Activated T-cell treated with anti-CD3 and anti-CD28 coated beads for 1 hour (primary cell): ENCODE data around the gene SDCCAG8.
"Not testable (repeated sequence)": the region's sequence is repeated elsewhere in the genome, so short reads cannot be mapped to it uniquely, and the experiment has no call there.

Source experiments
- DNase-seq: peaks from one replicate; pipeline ENCODE4 v3.0.0-alpha.2; 2020; ENCODE audit warnings: low read depth

The SDCCAG8 gene

DNA sequence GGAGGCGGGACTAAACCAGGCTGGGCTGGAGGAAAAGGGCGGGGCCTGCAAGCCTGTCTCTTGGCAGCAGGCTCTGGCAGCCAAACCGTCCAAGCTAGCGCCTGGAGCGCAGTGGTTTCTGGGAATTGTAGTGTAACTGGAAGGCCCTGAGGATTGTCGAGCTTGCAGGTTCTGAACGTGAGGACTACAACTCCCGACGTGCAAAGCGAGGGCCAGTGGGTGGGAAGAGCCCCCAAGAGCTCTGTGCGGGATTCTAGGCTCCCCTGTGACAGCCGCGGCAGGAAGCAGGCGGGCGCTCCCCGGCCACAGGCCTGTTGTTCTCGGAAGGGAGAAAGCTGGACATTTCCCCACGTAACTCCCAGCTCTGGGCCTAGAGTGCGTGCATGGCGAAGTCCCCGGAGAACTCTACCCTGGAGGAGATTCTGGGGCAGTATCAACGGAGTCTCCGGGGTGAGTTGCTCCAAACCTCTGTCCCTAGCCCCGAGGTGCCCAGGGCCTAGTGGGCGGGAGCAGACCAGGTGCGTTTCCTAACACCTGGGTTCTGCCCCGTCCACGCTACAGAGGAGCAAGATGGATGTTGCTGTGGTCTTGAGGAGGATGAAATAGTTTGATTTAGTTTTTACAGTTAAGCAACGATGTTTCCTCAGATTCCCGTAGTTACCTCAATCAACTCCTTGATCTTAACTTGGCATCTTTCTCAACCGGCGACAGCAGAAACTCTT lies at the start of gene SDCCAG8:
SDCCAG8 (plus strand) TSS at position 251 of the 722 bp plus-strand sequence; CDS start at position 384, 133 bp downstream.
- peak; percentile 88 for DNase-seq

DNA sequence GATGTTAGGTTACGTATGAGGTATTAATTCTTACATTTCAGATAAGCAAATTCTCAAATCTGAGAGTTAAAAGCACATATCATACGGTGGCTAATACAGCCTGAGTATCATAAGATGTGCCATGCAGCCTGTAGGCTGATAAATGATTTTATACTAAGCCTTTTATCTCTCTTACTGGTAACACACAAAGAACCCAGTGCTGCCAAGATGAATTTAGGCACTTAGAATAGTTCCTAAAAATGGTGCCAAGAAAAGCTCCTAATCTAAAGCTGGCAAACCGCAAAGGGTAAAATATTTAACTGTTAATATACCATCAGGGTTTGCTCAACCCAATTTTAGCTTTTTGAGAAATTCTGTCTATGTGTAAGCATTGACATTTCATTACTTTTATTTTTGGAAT lies 43.9 kb upstream of the SDCCAG8 start:
- DNase-seq: not testable (repeated sequence)

DNA sequence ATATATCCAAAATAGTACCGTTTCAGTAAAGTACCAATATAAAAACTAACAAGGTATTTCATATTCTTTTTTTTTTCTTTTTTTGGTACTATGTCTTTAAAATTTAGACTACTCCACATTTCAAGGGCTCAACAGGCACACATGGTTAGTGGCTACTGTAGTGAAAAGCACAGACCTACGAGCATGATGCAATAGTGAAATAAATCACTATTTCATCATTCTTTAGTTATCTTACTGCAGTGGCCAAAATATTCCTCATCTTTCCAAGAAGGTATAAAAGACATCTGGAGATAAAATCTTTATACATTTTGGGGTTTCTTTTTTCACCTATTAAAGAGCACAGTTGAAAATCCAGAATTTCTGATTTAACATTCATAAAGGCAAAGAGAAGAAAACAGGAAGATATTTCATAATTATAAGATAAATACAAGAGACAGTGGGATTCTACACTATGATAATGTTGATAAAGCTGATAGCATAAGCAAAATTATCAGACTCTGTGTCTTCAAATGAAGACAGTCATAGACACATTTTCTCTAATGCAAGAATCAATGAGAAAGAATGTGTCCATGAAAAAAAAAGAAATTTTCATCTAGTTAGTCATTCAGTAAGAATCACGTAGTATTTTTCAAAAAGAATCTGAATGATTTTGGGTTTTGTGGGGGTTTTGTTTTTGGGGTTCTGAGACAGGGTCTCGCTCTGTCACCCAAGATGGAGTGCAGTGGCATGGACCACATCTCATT lies 42.6 kb upstream of the SDCCAG8 start:
- DNase-seq: no peak

DNA sequence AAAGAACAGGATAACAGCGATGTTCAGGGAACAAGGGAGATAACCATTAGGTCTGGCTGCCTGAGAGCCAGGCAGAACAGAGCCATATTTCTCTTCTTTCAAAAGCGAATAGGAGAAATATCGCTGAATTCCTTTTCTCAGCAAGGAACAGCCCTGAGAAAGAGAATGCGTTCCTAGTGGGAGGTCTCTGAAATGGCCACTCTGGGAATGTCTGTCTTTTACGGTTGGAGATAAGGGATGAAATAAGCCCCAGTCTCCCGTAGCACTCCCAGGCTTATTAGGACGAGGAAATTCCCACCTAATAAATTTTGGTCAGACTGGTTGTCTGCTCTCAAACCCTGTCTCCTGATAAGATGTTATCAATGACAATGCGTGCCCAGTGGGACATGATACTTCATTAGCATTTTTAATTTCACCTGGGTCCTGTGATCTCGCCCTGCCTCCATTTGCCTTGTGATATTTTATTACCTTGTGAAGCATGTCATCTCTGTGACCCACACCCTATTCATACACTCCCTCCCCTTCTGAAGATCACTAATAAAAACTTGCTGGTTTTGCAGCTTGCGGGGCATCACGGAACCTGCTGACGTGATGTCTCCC lies 40.5 kb upstream of the SDCCAG8 start:
- not testable (repeated sequence) for DNase-seq

DNA sequence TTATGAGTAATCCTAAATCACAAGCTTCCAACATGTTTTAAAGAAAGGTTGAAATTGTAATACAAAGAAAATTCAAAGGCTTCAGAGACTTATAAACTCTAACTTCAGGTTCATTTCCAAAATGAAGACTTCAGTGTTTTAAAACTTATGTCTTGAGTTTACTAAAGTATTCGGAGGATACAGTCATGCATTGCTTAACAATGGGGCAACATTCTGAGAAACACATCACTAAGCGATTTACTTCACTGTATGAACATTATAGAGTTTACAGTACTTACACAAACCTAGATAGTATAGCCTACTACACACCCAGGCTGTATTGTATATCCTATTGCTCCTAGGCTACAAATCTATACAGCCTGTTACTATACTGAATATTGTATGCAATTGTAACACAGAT lies 39.1 kb upstream of the SDCCAG8 start:
- DNase-seq: no peak

DNA sequence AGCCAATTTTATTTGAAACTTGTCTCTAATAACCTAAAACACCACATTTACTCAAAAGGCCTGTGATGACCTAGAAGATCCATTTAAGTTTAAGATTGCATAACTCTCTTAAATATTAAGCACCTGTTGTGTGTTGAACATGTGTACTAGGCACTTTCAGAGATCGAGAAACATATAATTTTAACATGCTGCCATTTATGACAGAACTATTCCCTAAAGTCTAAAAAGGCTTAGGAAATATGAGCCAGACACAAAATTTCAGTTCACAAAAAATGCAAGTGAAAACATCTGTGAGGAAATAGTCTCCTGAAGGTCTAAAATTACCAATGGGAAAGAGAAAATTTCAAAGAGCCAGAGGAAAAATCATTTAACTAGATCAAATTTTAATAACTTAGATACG lies 38.5 kb upstream of the SDCCAG8 start:
- DNase-seq: no peak

DNA sequence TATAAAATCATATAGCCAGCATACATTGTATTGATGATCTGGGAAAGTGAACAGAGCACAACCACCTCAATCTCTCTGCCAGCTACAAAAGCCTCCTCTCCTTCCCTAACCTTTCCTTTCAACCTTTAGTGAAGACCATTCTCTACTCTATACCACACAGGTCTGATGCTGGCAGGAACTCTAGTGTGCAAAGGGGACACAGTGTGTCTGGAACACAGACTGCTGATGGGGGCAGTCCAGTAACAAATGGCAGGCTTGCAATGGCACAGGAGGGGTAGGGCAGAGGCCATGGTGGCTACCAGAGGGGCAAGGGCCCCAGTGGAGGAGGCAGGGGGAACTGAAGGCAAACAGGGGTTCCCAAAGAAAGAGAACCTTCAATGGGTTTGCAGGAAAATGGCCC lies 37.8 kb upstream of the SDCCAG8 start:
- DNase-seq: no peak

DNA sequence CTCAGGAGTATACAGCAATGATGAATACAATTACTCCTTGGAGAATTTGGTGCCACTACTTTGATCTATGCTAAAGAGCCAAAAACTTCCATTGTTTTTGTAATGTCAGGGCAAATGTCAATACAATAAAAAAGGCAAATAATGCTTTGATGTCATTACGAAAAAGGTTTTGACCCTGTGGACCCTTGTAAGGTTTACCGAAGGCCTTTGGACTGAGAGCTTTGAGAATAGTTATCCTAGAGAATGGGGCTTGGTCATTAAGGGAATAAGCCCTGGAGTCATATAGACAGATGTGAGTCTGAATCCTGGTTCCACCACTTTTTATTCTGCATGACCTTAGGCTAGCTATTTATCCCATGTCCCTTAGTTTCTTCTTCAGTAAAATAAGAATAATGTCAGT lies 28.2 kb upstream of the SDCCAG8 start:
- no peak for DNase-seq

DNA sequence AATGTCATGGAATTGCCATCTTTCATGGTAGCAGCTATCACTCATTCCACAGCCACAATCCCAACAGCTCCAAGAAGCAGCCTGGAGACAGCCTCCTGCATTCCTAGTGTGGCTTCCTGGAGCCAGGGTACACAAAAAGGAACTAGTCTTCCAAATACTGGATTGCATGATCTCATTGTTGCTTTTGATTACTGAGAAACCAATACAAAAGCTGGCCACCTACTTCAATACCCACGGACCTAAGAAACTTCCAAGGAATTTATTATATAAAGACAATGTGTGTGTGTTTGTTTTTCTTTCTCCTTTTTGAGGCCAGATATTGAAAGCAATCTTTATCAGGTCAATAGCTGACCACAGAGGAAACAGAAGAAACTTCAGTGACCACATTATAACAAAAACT lies 26.3 kb upstream of the SDCCAG8 start:
- no peak for DNase-seq

DNA sequence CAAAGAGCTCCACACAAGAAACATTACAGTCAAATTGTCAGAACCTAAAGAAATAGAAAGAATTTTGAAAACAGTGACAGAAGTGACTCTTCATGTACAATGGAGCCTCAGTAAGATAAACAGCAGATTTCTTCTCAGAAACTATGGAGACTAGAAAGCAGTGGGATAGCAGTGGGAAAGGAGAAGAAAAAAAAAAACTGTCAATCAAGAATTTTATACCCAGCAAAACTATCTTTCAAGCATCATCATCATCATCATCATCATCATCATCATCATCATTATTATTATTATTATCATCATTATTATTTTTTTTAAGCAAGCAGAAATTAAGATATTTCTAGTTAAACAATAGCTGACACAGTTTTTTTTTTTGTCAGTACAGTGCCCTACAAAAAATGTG lies 24.9 kb upstream of the SDCCAG8 start:
- no peak for DNase-seq

DNA sequence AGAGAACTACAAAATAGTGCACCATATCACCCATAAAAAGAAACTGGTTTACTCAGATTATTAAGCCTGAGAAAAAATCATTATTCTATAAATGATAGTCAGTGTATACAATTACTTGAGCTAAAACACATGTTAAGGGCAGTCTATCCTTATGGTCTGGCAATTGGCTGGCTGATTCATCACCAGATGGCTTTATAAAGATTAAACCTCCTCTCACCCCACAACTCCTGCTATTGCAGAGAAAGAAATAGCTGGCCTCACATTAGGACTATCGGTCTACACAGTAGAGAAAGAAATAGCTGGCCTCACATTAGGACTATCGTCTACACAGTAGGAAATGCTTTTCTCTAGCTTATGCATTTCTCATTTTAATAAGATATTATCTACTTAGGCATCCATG lies 21.9 kb upstream of the SDCCAG8 start:
- DNase-seq: no peak

DNA sequence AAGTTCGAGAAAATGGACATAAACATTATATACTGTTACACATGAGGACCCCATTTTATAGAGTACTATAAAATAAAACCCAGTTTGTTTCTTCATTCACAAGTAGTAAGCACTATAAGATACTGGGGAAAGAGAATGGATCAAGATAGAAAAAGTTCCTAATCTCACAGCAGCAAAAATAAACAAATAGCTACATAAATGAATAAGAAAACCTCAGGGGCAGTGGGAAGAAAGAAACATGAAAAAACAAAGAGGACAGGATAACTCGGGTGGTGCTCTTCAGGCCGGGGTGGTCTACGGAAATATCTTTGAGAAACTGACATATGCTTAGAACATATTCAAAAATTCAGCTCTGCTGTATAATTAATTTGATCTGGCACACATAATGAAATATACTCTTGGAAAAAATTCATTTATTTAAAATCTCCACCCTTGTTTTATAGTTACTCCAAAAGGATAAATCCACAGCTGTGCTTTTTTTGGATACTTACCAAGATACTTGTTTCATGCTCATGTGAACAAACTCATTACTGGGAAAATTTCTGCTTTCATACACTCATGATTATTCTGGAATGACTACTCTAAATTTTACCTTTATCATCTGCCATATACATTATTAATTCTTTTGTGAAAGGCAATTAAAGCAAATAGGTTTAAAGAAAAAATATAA lies 20.7 kb upstream of the SDCCAG8 start:
- no peak for DNase-seq

DNA sequence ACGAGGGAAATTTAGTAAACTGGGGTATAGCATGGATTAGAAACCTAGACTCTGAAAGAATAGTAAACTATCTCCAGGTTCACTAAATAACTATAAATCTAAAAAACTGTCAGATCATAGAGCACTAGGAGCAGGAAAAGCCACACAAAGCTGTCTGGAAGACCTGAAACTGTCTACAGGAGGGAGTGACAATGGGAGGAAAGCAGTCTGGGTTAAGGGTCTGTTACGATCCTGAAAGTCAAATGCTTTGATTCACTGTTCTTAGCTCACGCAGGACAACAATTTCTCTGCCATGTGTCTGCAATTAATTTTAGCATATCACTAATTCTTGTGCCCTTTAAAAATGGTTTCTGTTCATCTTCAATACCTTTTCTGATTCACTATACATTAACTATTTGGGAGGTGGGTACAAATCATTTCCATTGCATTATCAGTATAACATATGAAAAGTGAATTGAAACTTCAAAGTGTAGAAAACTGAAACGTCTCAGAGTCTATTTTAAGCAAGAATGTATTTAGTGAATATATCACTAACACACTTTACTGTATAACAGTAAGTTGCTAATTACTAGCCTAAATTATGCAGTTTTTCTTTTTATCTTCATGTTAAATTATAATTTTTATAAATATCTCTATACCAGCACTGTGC lies 19.1 kb upstream of the SDCCAG8 start:
- DNase-seq: no peak

DNA sequence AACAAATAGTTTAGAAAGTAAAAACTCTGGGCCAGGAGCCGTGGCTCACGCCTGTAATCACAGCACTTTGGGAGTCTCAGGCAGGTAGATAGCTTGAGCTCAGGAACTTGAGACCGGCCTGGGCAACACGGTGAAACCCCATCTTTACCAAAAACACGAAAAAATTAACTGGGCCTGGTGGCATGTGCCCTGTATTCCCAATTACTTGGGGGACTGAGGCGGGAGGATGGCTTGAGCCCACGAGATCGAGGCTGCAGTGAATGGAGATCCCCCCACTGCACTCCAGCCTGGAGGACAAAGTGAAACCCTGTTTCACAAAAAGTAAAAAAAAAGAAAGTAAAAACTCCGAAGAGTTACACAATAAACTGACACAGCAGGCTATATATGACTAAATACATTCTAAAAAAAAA lies 11.4 kb upstream of the SDCCAG8 start:
- DNase-seq: no peak

DNA sequence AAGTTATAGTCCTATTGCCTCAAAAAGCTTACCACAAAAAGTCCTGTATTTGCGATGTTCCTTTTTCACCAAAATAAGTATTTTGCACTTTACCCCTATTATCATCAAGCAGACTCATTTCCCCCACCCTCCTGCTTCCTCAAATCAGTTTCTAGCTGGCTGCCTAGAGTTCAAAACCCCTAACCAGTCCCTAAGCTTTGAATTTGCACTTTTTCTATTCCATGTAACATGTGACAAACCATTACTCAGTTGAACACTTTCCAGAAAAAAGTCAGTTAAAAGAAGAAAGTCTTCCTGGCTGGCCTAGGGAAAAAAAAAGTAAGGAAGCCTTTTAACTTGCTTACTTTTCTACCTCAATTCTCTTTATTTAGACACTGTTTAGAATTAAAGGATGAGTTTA lies 8.9 kb upstream of the SDCCAG8 start:
- DNase-seq: no peak

DNA sequence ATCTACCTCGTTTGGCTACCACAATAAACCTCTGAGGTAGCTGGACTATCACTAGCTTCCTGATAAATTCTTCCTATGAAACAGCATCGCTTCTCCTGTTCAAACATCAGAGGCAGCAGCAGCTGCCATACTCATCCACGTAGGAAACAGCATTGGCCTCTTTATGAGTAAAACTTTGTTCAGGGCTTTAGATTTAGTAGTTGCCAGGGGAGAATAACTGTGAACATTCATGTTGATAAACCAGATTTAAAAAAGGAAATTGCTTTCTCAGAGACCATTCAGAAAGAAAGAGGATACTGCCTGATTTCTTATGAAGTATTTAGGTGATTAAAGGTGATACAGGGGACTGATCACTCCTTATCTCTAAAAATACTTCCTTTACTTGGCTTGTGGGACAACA lies 7.9 kb upstream of the SDCCAG8 start:
- no peak for DNase-seq

DNA sequence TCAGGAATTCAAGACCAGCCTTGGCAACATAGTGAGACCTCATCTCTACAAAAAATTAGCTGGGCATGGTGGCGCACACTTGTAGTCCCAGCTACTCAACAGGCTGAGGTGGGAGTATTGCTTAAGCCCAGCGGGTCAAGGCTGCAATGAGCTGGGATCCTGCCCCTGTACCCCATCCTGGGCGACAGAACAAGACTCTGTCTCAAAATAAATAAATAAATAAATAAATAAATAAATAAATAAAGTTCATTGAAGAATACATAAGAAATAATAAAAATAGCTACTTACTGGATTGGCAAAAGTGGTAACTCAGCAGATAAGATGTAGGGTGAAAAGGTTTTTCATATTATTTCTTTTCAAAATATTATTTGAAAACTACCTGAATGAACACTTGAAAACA lies 6.6 kb upstream of the SDCCAG8 start:
- DNase-seq: no peak

DNA sequence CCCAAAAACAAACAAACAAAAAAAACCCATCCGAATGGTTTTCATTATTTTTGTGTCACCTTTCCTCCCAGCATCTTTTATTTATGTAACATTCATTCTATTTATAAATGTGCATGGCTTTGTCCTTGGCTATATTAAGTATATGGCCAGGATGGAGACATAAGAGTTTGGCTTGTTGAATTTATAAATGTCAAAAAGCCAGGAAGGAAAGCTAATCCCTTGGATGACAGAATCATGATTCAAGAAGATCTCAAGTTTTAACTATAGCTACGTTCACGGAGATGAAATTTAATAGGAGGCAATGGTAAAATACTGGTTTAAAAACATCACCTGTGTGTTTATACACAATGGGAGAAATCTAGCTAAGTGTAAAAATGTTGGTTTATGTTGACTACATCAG lies 5.7 kb upstream of the SDCCAG8 start:
- DNase-seq: no peak

DNA sequence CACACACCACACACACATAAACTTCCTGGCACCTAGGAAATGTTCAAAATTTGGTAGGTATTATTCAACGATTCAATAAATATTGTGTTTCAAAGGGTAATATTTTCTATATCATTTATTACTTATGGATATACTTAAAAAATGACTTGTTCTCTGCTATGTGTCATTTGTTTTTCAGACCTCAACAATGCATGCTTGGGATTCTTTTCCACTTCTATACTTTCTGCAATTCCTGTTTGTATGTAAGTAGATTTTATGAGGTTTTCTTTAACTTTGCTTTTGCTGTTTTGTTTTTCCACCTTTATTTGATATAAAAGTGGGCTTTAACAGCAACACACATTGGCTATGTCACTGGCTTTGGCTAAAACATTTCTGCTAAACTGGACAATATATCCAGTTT lies 4.3 kb upstream of the SDCCAG8 start:
- no peak for DNase-seq

DNA sequence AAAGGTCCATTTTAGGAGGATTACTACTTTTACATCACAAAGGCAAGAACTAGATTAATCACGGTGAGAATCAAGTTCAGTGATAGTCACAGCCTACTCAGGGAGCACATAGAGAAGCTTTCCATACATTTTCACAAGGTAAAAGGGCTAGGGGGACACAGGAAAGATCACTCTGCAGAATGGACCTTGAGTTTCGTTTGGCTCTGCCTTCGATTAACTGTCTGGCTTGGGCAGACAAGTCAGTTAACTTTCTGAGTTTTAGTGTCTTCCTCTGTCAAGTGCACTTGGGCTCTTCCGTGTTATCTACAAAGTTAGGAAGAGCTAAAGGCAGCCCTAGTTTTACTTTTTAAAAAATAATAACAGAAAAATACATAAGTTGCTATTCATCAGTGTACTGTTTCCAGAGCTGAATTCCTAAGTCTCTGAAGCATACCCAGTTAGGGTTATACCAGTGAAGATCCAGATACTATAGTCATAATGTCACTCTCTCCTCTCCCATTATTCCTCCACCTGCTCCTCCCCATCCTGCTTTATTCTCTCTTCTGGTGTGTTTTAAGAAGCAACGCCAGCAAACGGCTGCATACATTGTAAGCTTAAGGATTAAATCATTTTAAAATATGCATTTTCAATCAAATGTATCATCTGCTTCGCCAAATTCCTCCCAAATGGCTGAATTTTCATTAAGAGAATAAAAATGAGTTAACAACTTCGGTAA lies 2.5 kb upstream of the SDCCAG8 start:
- no peak for DNase-seq

DNA sequence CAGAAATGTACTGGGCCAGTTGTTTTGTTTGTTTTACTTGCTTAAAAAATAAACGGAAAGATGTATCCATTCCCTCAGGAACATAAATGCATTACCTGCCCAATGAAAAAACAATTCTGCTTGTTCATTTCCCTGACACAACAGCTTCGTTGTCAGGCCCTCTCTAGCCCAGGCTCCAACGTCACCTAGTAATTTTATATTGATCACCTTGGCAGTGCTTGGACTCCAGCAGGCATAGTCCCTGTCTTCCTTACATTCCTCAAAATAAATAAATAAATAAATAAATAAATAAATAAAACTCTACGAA lies 2.0 kb upstream of the SDCCAG8 start:
- DNase-seq: no peak
